Activated CD8-positive, alpha-beta memory T cell treated with anti-CD3 and anti-CD28 coated beads, Interleukin-2, amount 50 U/mL, for 1 hour (primary cell): ENCODE measurements around the gene CAPN10.

ENCODE experiments used
- DNase-seq: peaks from one replicate; pipeline ENCODE4 v3.0.0-alpha.2; 2020; ENCODE audit errors: extremely low read depth

The CAPN10 gene

GRCh38 chr2:240637901-240638345 lies 51.4 kb downstream of the CAPN10 start:
- DNase-seq, result no peak

DNA sequence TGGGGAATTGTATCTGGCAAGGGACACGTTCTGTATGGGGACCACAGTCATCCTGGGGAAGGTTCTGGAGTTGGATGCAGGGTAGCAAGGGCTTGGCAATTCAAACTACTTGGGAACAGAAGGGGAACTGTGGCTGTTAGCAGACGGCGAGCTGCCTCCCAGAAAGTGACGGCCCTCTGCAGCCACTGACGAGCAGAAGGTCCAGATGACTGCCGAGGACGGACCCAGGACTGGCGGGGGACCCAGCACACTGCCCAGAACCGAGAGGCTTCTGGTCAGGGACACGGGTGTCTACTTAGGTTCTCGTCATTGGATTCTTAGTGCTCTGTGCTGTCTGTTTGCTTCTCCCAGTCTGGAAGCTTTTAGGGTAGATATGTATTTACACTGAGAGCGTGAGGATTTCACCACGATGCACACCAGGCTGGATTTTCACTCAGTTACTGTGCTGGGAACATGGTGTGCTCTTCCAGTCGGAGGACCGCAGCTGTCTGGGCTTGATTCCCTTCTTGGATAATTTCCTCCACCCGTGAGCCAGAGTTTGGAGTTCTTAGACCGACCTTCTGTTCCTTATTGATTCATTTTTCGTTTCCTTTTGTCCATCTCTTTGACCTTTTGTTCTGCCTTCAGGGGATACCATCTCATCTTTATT lies 52.1 kb downstream of the CAPN10 start:
- no peak for DNase-seq

- no peak for DNase-seq
Measured at GRCh38 chr2:240639566-240639965, 53.0 kb downstream of the CAPN10 start.

- DNase-seq, result no peak
Measured at GRCh38 chr2:240640939-240641338, 54.4 kb downstream of the CAPN10 start.

DNA sequence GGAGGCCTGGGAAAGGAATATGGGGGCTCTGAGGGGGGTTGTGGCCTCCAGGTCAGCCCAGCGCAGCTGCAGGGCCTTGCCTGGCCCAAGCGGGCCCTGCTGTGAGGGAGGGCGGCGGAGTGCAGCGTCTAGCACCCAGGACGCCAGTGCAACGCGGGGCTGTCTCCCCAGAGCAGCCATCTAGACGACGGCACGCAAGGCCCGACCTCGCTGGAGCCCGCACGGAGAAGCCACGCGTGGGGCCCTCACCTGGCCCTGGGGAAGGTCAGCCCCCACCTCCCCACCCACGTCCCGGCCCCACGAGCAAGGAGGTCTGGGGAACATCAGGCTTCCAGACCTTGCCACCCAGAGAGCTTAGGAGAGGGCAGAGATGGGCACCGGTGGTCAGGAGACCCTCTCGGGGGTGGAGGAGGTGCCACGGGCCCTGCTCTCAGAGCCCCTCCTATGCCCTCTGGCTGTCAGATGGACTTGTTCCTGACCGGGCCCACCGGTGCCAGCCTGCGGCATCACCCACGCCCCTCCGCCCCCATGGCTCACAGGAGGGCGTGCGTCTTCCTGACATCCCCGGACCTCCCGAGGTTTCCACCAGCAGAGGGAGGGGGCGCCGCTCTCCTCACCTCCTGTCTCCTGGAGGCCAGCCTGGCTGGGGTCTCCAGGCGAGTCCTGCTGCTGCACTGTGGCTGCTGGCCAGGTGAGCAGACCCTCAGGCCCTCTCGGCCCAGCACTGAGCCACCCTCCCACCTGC lies 55.7 kb downstream of the CAPN10 start:
- no peak for DNase-seq

DNA sequence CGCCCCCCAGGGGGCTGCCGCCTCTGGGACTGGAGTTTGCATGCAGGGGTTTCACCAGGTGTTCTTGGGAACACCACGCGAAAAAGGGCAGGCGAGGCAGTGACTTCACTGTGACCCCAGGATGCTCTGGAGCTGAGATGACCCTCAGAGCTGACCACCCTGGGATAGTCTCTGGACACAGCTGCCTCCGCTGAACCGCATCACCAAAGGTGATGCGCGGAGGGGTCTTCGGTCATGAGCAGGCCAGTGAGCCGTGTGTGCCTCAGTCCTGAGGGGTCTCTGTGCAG lies 56.2 kb downstream of the CAPN10 start:
- DNase-seq, result no peak

- DNase-seq, result no peak
Measured at GRCh38 chr2:240643093-240643810, 56.7 kb downstream of the CAPN10 start.

- no peak for DNase-seq
Measured at GRCh38 chr2:240643811-240644150, 57.2 kb downstream of the CAPN10 start.

DNA sequence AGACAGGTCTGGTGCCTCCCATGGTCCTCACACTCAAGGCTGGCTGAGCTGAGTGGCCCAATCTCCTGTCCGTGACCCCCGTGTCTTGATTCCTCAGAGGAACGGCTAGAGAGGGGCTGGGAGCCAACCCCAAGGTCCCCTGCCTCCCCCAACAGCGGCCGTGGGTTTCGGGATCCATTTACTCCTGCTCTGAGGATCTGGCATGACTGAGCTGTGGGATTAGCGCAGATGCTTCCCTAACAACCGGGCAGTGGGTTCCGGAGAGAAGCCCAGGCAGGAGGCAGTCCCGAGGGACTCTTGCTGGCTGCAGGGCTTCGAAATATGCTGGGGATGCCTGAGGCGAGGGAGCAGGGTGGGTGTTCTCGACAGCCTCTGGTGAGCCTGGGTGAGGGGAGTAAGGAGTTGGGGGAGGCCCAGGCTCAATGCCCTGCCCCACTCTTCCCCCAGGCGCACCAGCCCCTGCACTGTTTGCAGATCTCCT lies 57.7 kb downstream of the CAPN10 start:
- no peak for DNase-seq

DNA sequence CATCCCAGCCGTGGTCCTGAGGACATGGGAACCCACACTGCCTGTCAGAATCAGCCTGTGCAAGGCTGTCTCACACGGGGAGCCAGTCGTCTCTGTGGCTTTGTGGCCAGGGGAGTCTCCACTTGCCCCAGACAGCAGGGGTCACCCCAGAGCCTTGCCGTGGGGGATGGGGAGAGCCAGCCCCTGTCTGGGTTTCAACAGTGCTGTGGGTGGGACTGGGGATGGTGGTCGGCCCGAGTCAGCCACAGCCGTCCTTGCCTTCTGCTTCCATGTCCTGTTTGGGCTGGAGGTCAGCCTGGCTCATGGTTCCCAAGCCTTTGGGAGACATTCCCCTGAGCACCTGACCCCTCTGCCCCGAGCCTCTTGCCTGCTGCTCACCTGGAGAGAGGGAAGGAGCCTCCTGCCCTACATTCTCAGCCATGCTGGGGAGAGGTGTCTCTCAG lies 58.3 kb downstream of the CAPN10 start:
- DNase-seq, result no peak

GRCh38 chr2:240645346-240645745 lies 58.8 kb downstream of the CAPN10 start:
- no peak for DNase-seq

- no peak for DNase-seq
Measured at GRCh38 chr2:240645801-240646175, 59.3 kb downstream of the CAPN10 start.

GRCh38 chr2:240646176-240646899 lies 59.8 kb downstream of the CAPN10 start:
- no peak for DNase-seq

GRCh38 chr2:240646900-240647502 lies 60.5 kb downstream of the CAPN10 start:
- DNase-seq, result no peak

- no peak for DNase-seq
Measured at GRCh38 chr2:240647503-240648154, 61.1 kb downstream of the CAPN10 start.

- DNase-seq, result no peak
Measured at GRCh38 chr2:240648155-240648649, 61.7 kb downstream of the CAPN10 start.
